Stimulated activated CD4-positive, alpha-beta T cell treated with anti-CD3 and anti-CD28 coated beads, Interleukin-15, amount 100 ng/mL, for 48 hours (primary cell): Measurements from ENCODE around the gene MYO5A.
A peak's percentile ranks its signal among the peaks of the same experiment; 100 is the strongest.
"Not testable (repeated sequence)": the region's sequence is repeated elsewhere in the genome, so short reads cannot be mapped to it uniquely, and the experiment has no call there.

Source experiments
- DNase-seq, 2 donors: peaks; one replicate each; pipeline ENCODE4 v3.0.0-alpha.2; 2020; ENCODE audit warnings: low read depth in 2 of 2

Gene MYO5A

GRCh38 chr15:52528564-52529340, at the start of gene MYO5A:
TSS of gene MYO5A (minus strand) at chr15:52528880. CDS start at chr15:52528806, 74 bp downstream.
- peak; percentile 59 to 71 for DNase-seq

- DNase-seq: no peak
These were observed 48.0 kb upstream of the MYO5A start for GRCh38 chr15:52576692-52577091.

GRCh38 chr15:52575573-52575972, 46.9 kb upstream of the MYO5A start:
- not testable (repeated sequence) for DNase-seq

- no peak for DNase-seq
These were observed 46.4 kb upstream of the MYO5A start for GRCh38 chr15:52575072-52575471.

- not testable (repeated sequence) for DNase-seq
These were observed 45.9 kb upstream of the MYO5A start for GRCh38 chr15:52574623-52575022.

GRCh38 chr15:52568601-52569585, 40.2 kb upstream of the MYO5A start, which contains the start of gene ARPP19:
TSS of gene ARPP19 (minus strand) at chr15:52569030. CDS start at chr15:52568892, 138 bp downstream.
- DNase-seq: peak; percentile 70 to 78

GRCh38 chr15:52567871-52568600, 39.4 kb upstream of the MYO5A start:
- peak; percentile 31 to 45 for DNase-seq

GRCh38 chr15:52566889-52567288, 38.2 kb upstream of the MYO5A start:
- DNase-seq: no peak

- DNase-seq: not testable (repeated sequence)
These were observed 37.0 kb upstream of the MYO5A start for GRCh38 chr15:52565417-52566358.

GRCh38 chr15:52563501-52564060, 34.9 kb upstream of the MYO5A start:
- no peak for DNase-seq

- peak; percentile 43 to 48 for DNase-seq
These were observed 30.9 kb upstream of the MYO5A start for GRCh38 chr15:52559575-52559974.

GRCh38 chr15:52559022-52559421, 30.3 kb upstream of the MYO5A start:
- DNase-seq: no peak

GRCh38 chr15:52558196-52558595, 29.5 kb upstream of the MYO5A start:
- peak; percentile 59 for DNase-seq

- no peak for DNase-seq
These were observed 28.6 kb upstream of the MYO5A start for GRCh38 chr15:52557274-52557641.

GRCh38 chr15:52556524-52557273, 28.0 kb upstream of the MYO5A start:
- no peak for DNase-seq

GRCh38 chr15:52552303-52552702, 23.6 kb upstream of the MYO5A start:
- DNase-seq: no peak

- DNase-seq: no peak
These were observed 23.1 kb upstream of the MYO5A start for GRCh38 chr15:52551762-52552161.

- DNase-seq: not testable (repeated sequence)
These were observed 22.5 kb upstream of the MYO5A start for GRCh38 chr15:52551186-52551585.

GRCh38 chr15:52546031-52546751, 17.5 kb upstream of the MYO5A start:
- DNase-seq: no peak
